GM21515 (cell line): ENCODE results near the gene LY9.

Source experiments
- ATAC-seq: cut with Tn5 transposase; IDR thresholded peaks from one replicate; pipeline ENCODE4 v1.9.1; 2021; ENCODE audit not compliant: unreplicated experiment

LY9 gene

GRCh38 chr1:160836561-160836960 lies 40.6 kb downstream of the LY9 start:
- ATAC-seq, result no peak

- ATAC-seq, result no peak
Observed at GRCh38 chr1:160836981-160837557, 41.1 kb downstream of the LY9 start.

GRCh38 chr1:160837558-160838205 lies 41.7 kb downstream of the LY9 start:
- peak; percentile 82 for ATAC-seq

DNA sequence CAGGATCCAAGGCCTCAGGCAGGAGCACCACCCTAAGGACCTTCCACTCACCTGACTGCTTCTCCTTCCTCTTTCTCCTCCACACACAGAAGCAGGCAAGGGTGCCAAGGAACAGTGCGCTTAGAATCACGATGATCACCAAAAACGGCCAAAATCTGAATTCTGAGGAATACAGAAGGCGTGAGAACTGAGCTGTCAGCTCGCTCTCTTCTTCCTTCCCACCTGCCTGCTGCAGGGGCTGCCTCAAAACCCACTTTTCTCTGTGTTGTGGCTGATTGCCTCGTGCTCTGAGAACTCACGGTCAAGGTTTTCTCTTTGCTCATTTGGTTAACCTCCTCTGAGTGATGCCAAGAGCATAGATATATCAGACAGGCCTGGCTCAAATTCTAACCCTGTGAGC lies 42.9 kb downstream of the LY9 start:
- no peak for ATAC-seq

GRCh38 chr1:160839746-160840145 lies 43.8 kb downstream of the LY9 start:
- no peak for ATAC-seq

- no peak for ATAC-seq
Observed at GRCh38 chr1:160841079-160841478, 45.1 kb downstream of the LY9 start.

DNA sequence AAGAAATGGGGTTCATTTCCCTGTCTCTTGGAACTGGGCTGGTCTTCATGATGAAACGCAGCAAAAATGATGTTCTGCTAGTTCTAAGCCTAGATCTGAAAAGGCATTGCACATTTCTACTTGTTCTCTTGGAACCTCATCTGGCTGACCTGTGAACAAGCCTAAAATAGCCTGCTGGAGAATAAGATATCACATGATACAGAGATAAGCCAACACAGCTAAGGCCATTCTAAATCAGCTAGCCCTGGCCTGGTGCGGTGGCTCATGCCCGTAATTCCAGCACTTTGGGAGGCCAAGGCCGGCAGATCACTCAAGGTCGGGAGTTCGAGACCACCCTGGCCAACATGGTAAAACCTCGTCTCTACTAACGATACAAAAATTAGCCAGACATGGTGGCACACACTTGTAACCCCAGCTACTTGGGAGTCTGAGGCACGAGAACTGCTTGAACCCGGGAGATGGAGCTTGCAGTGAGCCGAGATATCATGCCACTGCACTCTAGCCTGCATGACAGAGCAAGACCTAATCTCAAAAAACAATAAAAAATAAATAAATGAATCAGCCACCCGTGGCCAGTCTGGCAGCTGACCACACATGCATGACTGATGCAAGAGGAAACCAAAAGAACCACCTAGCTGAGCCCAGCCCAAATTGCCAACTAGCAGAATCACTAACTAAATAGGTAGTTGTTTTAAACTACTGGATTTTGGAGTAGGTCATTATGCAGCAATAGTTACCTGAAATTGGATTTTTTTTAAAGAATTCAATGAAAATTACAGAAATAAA lies 48.7 kb downstream of the LY9 start:
- no peak for ATAC-seq

DNA sequence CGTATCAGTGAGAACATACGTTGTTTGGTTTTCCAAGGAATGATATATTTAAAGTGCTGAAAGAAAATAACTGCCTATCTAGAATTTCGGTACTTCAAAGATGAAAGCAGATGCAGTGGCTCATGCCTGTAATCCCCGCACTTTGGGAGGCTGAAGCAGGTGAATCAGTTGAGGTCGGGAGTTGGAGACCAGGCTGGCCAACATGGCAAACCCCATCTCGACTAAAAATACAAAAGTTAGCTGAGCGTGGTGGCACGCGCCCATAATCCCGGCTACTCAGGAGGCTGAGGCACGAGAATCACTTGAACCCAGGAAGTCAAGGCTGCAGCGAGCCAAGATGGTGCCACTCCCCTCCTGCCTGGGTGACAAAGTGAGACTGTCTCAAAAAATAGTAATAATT lies 50.3 kb downstream of the LY9 start:
- no peak for ATAC-seq

DNA sequence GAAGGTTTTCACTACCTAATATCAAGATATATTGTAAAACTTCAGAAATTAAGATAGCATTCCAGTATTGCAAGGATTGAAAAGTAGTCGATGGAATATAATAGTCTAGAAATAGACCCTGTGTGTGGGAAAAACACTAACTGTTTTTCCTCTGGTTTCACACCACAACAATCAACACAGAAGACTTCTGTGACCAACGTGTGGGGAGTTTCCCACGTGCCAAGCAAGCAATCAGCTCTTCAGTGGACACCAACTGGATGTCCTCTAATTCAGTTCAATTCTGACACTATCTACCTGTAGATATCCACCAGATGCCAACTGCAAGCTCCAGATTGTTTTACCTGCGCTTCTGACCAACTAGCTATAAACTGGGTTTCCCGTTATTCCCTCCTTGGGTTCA lies 54.6 kb downstream of the LY9 start:
- no peak for ATAC-seq

- ATAC-seq, result no peak
Observed at GRCh38 chr1:160850993-160851392, 55.0 kb downstream of the LY9 start.

- no peak for ATAC-seq
Observed at GRCh38 chr1:160853014-160853413, 57.0 kb downstream of the LY9 start.

DNA sequence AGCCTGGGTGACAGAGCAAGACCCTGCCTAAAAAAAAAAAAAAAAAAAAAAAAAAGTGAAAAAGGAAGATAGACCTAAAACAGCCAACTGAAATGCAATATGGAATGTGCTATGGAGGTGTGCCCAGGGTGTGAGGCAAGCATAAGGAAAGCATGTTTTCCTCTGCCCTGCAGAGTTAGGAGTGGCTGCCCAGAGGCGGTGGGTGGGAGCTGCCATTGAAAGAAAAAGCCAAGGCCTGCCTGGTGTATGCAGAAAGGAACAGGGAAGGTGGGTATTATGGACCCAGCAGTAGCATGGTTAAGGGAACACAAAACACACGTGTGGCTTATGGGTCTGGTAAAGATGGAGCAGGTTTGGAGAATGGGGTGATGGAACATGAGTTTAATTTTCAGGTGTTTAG lies 57.8 kb downstream of the LY9 start:
- no peak for ATAC-seq

DNA sequence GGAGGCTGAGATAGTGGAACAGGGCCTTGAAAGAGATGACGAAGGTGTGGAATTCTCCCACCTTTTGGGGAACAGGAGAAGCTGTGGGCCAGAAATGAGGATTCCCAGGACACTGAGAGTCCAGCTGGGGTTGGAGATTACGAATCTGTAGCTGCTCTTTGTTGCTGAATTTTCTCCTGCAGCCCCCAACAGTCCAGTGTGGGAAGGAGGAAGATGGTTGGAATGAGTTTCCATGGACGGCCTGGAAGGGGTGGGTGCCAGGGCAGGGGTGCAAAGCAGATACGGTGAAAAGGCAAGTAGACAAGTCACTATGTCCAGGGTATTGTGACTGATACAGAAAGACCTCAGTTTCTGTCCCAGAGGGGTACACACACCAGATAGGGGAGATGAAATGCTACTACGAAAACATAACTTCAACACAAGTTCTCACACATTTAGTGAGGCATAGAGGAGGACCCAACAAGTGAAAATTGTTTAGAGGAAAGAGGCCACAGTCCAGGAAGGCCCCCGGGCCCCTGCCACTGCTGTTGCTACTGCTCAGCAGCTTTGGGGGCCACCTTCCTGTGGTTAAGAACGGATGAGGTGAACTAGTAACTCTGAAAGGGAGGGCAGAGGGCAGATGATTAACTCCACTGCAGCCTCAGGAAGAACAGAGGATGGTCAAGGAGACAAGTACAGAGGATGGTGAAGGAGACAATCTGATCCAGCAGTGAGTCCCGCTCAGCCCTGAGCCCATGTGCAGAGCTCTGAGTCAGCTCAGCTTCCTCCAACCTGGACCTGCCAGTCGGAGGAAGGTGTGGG lies 59.4 kb downstream of the LY9 start:
- peak; percentile 80 for ATAC-seq

- no peak for ATAC-seq
Observed at GRCh38 chr1:160858097-160858496, 62.1 kb downstream of the LY9 start.

DNA sequence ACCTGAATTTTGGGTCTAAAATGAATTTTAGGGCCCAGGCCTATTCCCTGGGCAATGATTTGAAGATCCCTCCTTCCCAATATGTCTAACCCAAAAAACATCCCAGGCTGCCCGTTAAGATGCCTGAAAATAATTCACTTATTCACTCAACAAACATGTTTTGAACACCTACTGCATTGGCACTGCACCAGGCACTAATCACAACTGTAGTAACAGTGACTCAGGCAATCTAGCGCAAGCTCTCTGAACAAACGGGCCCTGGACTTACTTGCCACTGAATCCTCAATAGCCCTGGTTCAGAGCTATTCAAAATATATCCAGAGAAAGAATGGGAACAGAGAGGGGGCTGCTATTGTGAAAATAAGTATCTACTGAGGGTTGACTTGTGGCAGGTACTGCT lies 62.5 kb downstream of the LY9 start:
- no peak for ATAC-seq

DNA sequence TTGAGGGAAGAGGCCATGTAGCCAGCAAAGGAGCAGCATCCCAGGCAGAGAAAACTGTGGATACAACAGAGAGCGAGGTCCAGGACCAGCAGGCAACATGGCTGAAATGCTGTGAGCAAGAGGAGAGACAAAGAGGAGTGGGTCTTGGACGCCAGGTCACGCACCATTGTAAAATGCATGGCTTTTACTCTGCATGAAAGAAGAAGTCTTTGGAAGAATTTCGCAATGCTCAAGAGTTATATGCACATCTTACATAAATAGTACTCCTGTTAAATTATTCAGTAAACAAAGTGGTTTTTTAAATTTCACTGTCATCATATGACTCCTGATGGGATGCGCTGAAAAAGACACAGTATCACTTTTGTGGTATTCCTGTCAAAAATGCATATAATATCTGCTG lies 63.2 kb downstream of the LY9 start:
- ATAC-seq, result no peak

DNA sequence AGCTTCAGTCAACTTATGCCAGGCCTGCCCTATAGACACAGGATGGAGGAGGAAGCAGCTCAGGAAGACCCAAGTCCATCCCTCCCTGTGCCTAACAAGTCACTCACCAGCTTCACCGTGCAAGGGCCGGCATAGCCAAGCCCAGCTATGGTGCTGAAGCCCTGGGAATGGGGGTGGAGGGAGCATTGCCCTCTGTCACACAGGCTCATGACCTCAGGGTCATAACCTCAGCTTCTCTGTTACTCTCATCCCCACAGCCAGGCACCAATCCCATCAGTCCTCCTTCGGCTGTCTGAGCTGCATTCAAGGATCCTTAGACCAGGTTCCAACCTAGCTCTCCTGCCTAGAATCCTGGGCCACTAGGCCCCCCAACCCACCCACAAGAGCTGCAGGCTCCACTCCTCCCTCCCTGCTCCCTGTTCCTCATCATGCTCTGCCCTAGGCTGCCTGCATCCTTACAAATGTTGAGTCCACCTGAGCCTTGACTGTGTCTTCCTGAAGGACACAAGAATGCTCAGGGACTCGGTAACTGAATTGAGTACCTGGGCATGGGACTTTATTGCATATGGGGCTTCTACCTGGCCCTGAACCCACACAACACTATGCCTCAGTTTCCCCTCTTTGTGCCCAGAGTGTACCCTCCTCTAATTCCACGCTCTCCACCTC lies 65.0 kb downstream of the LY9 start:
- ATAC-seq, result no peak

- peak; percentile 62 for ATAC-seq
Observed at GRCh38 chr1:160862203-160863060, 66.5 kb downstream of the LY9 start, which contains the start of gene CD244. Gene CD244 (minus strand): TSS chr1:160862887. CDS start chr1:160862677, 210 bp downstream.

DNA sequence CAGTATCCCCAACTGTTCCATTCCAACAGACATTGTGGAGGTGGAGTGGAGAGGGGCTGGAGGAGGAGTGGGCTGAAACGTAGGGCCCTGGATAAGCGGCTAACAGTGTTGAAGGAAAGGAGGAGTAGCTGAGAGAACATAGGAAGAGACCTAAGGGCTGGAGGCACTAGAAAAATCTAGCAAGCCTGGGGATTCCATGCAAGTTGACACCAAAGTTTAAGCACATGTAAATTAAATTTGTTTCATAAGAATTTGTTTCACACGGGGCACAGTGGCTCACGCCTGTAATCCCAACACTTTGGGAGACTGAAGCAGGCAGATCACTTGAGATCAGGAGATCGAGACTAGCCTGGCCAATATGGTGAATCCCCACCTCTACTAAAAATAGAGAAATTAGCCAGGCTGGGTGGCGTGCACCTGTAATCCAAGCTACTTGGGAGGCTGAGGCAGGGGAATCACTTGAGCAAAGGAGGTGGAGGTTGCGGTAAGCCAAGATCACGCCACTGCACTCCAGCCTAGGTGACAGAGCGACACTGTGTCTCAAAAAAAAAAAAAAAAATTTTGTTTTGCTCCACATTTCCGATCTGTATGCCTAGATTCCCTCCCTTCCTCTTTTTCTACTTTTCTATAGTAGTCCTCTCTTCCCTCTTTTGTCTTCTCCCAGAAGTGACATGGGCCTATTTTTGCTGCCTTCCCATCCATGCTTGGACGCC lies 67.2 kb downstream of the LY9 start:
- no peak for ATAC-seq
